GM18951 (cell line): ENCODE data around the gene HNRNPA0.
"Not testable (repeated sequence)": the region's sequence is repeated elsewhere in the genome, so short reads cannot be mapped to it uniquely, and the experiment has no call there.

Source experiments
- POLR2A ChIP-seq: IDR thresholded peaks from 4 replicates; pipeline ENCODE4 v1.6.1; 2011; ENCODE audit warnings: mild to moderate bottlenecking; ENCODE audit not compliant: insufficient read length, insufficient read depth; ENCODE audit errors: extremely low read depth
- in situ Hi-C: fragments of 300-500 bp; cut with MboI; formaldehyde crosslinking; loops from one replicate; pipeline ENCODE4 v1.12.0; 2022; ENCODE audit warnings: low sequenced_read_pairs, mixed read lengths, inconsistent platforms; ENCODE audit not compliant: unreplicated experiment

HNRNPA0 gene

GRCh38 chr5:137754188-137754960 lies at the start of gene HNRNPA0:
TSS of gene HNRNPA0 (minus strand) at chr5:137754363. CDS start at chr5:137754066, 297 bp downstream.
- peak; percentile 93 for TF ChIP-seq POLR2A
- in situ Hi-C loops, result no loop called here

- in situ Hi-C loops, result no loop called here
- TF ChIP-seq POLR2A, result no peak
These were observed 48.4 kb upstream of the HNRNPA0 start for GRCh38 chr5:137802282-137803210.

GRCh38 chr5:137800700-137801411 lies 46.7 kb upstream of the HNRNPA0 start:
- no peak for TF ChIP-seq POLR2A
- in situ Hi-C loops, result no loop called here

- in situ Hi-C loops, result no loop called here
These were observed 42.1 kb upstream of the HNRNPA0 start for GRCh38 chr5:137796279-137796678.

GRCh38 chr5:137794863-137795262 lies 40.7 kb upstream of the HNRNPA0 start:
- in situ Hi-C loops, result no loop called here
- TF ChIP-seq POLR2A, result no peak

More at GRCh38 chr5:137796279-137796678, 42.1 kb upstream of the HNRNPA0 start:
- TF ChIP-seq POLR2A, result no peak

GRCh38 chr5:137792303-137792702 lies 38.1 kb upstream of the HNRNPA0 start:
- in situ Hi-C loops, result no loop called here
- TF ChIP-seq POLR2A, result no peak

- no peak for TF ChIP-seq POLR2A
- in situ Hi-C loops, result no loop called here
These were observed 37.6 kb upstream of the HNRNPA0 start for GRCh38 chr5:137791799-137792198.

GRCh38 chr5:137791387-137791786 lies 37.2 kb upstream of the HNRNPA0 start:
- TF ChIP-seq POLR2A, result no peak
- in situ Hi-C loops, result no loop called here

- in situ Hi-C loops, result not testable (repeated sequence)
These were observed 34.4 kb upstream of the HNRNPA0 start for GRCh38 chr5:137788560-137788959.

- no peak for TF ChIP-seq POLR2A
- in situ Hi-C loops, result no loop called here
These were observed 28.9 kb upstream of the HNRNPA0 start for GRCh38 chr5:137782984-137783536.

GRCh38 chr5:137782055-137782454 lies 27.9 kb upstream of the HNRNPA0 start:
- in situ Hi-C loops, result no loop called here
- TF ChIP-seq POLR2A, result no peak

GRCh38 chr5:137778772-137779564 lies 24.8 kb upstream of the HNRNPA0 start:
- TF ChIP-seq POLR2A, result no peak
- in situ Hi-C loops, result no loop called here

- in situ Hi-C loops, result not testable (repeated sequence)
These were observed 13.8 kb upstream of the HNRNPA0 start for GRCh38 chr5:137767937-137768336.
